K562 (cell line): ENCODE data around the gene TAC3. TPM values are rescaled to one million over a fixed set of nuclear protein-coding genes. Genes with fewer than 3 reads are reported as not detected.

Experiments
- ETV6 ChIP-seq, 3 experiments: fragments of 150-350 bp in 1 of 3; sonication (generic) in 1 of 3; formaldehyde crosslinking in 1 of 3; IDR thresholded peaks; 2 replicates each; pipeline versions ENCODE4 v1.6.1 to v1.8.0; 2014 to 2022; ENCODE audit warnings: borderline replicate concordance in 2 of 3, low read depth in 2 of 3, antibody characterized with exemption in 1 of 3, low read length in 1 of 3, mild to moderate bottlenecking in 1 of 3, missing genetic modification reagents in 1 of 3
- MCM7 ChIP-seq, 2 experiments: fragments of 450-650 bp; IDR thresholded peaks; 2 replicates each; pipeline ENCODE4 v1.6.1; 2016 to 2018
- NCOA2 ChIP-seq, 2 experiments: fragments of 450-650 bp; IDR thresholded peaks; 2 replicates each; pipeline ENCODE4 v1.6.1; 2018; ENCODE audit warnings: mild to moderate bottlenecking in 2 of 2, moderate library complexity in 1 of 2; ENCODE audit not compliant: partially characterized antibody in 2 of 2
- PCBP1 ChIP-seq: fragments of 200-400 bp; formaldehyde crosslinking; IDR thresholded peaks from 2 replicates; pipeline ENCODE4 v1.6.1; 2018; ENCODE audit warnings: mild to moderate bottlenecking, low read depth, low read length; ENCODE audit not compliant: poor library complexity, severe bottlenecking
- RFX7 ChIP-seq: fragments of 250-450 bp; sonication (Bioruptor Pico); IDR thresholded peaks from 2 replicates; pipeline ENCODE4 v1.5.1; 2021; ENCODE audit warnings: mild to moderate bottlenecking
- ZBTB34 ChIP-seq: fragments of 250-450 bp; sonication (Bioruptor Pico); IDR thresholded peaks from 2 replicates; pipeline ENCODE4 v1.8.0; 2021; ENCODE audit warnings: mild to moderate bottlenecking, moderate library complexity
- ZBTB9 ChIP-seq: fragments of 450-650 bp; formaldehyde crosslinking; IDR thresholded peaks from 2 replicates; pipeline ENCODE4 v1.4.0; 2020; ENCODE audit warnings: mild to moderate bottlenecking, moderate library complexity
- ZNF445 ChIP-seq: fragments of 250-450 bp; sonication (Bioruptor Pico); IDR thresholded peaks from 2 replicates; pipeline ENCODE4 v1.4.0; 2020; ENCODE audit warnings: low read depth, mild to moderate bottlenecking, moderate library complexity
- ZNF583 ChIP-seq: fragments of 250-450 bp; sonication (Bioruptor Pico); IDR thresholded peaks from 2 replicates; pipeline ENCODE4 v1.4.0; 2020
- polyA plus RNA-seq, 8 experiments: library from polyadenylated mRNA; depleted of rRNA in 4 of 8; stranded (reverse) in 5 of 8; unstranded in 3 of 8; fragments of >200 nt; fragmentation: Nextera tagmentation in 2 of 8; fragmentation: Illumina TruSeq in 1 of 8; extraction: Ambion mirVana in 2 of 8; extraction: Trizol in 1 of 8; gene quantifications; 2 replicates each; pipeline versions ENCODE4 v1.2.1 to v1.2.3, GENCODE V29; 2011 to 2014; ENCODE audit warnings: inconsistent platforms in 1 of 8, missing spikeins in 1 of 8
- total RNA-seq, 7 experiments: library from RNA; depleted of rRNA in 6 of 7; stranded (reverse); fragments of >200 nt in 6 of 7; fragmentation: Illumina TruSeq in 2 of 7; extraction: Trizol in 2 of 7; gene quantifications; 2 replicates each; pipeline versions ENCODE4 v1.2.1 to v1.2.3, GENCODE V29; 2011 to 2021; ENCODE audit warnings: low replicate concordance in 1 of 7
- TF ChIP-seq, protein P1 (sequence below): sonication (generic); formaldehyde crosslinking; IDR thresholded peaks from 2 replicates; pipeline ENCODE4 v1.8.0; 2023; ENCODE audit warnings: missing genetic modification reagents, mild to moderate bottlenecking, borderline replicate concordance
- TF ChIP-seq, protein P2 (sequence below): fragments of 450-650 bp; IDR thresholded peaks from 2 replicates; pipeline ENCODE4 v1.6.1; 2017; ENCODE audit warnings: antibody characterized with exemption
- TF ChIP-seq, protein P3 (sequence below): fragments of 250-450 bp; sonication (Bioruptor Pico); IDR thresholded peaks from 2 replicates; pipeline ENCODE4 v1.4.0; 2020; ENCODE audit warnings: mild to moderate bottlenecking, moderate library complexity

TAC3 gene
- total and polyA plus RNA-seq, 9 of the 15 experiments (the other 6 are each of a cell fraction or from before 2014, with no cell fraction given) = 0.29 to 2.8 (median 1.4) TPM

DNA sequence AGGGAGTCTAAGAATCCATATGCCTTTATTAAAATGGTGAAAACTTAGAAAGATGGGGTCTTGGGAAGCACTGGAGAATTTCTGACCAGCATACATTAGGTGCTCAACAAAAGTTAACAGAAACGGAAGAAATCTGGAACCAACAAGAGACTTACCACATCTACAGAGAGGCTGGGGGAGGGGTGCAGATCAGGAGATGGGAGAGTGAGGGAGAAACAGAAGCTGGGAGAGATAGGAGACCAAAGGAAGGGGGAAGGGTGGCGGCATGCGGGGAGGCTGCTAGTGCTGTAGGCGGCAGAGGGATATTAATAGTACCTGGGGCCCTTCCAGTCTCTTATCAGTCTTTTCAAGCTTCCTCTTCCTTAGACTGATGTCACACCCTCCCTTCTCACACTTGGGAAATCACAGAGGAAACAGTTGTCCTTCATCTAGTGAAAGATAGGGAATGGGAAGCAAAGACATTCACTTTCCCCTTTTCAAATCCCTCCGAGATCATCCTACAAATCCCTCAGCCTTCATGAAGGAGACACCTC, 28.1 kb downstream of the TAC3 start (continued):
- TF ChIP-seq, protein P1, sequence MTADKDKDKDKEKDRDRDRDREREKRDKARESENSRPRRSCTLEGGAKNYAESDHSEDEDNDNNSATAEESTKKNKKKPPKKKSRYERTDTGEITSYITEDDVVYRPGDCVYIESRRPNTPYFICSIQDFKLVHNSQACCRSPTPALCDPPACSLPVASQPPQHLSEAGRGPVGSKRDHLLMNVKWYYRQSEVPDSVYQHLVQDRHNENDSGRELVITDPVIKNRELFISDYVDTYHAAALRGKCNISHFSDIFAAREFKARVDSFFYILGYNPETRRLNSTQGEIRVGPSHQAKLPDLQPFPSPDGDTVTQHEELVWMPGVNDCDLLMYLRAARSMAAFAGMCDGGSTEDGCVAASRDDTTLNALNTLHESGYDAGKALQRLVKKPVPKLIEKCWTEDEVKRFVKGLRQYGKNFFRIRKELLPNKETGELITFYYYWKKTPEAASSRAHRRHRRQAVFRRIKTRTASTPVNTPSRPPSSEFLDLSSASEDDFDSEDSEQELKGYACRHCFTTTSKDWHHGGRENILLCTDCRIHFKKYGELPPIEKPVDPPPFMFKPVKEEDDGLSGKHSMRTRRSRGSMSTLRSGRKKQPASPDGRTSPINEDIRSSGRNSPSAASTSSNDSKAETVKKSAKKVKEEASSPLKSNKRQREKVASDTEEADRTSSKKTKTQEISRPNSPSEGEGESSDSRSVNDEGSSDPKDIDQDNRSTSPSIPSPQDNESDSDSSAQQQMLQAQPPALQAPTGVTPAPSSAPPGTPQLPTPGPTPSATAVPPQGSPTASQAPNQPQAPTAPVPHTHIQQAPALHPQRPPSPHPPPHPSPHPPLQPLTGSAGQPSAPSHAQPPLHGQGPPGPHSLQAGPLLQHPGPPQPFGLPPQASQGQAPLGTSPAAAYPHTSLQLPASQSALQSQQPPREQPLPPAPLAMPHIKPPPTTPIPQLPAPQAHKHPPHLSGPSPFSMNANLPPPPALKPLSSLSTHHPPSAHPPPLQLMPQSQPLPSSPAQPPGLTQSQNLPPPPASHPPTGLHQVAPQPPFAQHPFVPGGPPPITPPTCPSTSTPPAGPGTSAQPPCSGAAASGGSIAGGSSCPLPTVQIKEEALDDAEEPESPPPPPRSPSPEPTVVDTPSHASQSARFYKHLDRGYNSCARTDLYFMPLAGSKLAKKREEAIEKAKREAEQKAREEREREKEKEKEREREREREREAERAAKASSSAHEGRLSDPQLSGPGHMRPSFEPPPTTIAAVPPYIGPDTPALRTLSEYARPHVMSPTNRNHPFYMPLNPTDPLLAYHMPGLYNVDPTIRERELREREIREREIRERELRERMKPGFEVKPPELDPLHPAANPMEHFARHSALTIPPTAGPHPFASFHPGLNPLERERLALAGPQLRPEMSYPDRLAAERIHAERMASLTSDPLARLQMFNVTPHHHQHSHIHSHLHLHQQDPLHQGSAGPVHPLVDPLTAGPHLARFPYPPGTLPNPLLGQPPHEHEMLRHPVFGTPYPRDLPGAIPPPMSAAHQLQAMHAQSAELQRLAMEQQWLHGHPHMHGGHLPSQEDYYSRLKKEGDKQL (CRISPR knock-in tag) = no peak
- TF ChIP-seq RFX7 (CRISPR knock-in tag) = no peak
- TF ChIP-seq ZNF583 = 0 out of 2 replicates have a peak, but pooled peaks have one; percentile 19
- no peak for TF ChIP-seq ZBTB34
- no peak for TF ChIP-seq PCBP1
- TF ChIP-seq NCOA2 (IDR thresholded peaks at IDR 0.05; ENCODE audit: partially characterized antibody in 2 of 2) = peak; percentile 92 to 94
- peak; percentile 98 to 99 for TF ChIP-seq ETV6 (IDR thresholded peaks at IDR 0.05; ENCODE audit: borderline replicate concordance in 1 of 2, low read depth in 2 of 2, low read length in 1 of 2)
- no peak for TF ChIP-seq ETV6 (CRISPR knock-in tag; IDR thresholded peaks at IDR 0.05; ENCODE audit: borderline replicate concordance)
- TF ChIP-seq, protein P2, sequence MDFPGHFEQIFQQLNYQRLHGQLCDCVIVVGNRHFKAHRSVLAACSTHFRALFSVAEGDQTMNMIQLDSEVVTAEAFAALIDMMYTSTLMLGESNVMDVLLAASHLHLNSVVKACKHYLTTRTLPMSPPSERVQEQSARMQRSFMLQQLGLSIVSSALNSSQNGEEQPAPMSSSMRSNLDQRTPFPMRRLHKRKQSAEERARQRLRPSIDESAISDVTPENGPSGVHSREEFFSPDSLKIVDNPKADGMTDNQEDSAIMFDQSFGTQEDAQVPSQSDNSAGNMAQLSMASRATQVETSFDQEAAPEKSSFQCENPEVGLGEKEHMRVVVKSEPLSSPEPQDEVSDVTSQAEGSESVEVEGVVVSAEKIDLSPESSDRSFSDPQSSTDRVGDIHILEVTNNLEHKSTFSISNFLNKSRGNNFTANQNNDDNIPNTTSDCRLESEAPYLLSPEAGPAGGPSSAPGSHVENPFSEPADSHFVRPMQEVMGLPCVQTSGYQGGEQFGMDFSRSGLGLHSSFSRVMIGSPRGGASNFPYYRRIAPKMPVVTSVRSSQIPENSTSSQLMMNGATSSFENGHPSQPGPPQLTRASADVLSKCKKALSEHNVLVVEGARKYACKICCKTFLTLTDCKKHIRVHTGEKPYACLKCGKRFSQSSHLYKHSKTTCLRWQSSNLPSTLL = no peak
- TF ChIP-seq, protein P3, sequence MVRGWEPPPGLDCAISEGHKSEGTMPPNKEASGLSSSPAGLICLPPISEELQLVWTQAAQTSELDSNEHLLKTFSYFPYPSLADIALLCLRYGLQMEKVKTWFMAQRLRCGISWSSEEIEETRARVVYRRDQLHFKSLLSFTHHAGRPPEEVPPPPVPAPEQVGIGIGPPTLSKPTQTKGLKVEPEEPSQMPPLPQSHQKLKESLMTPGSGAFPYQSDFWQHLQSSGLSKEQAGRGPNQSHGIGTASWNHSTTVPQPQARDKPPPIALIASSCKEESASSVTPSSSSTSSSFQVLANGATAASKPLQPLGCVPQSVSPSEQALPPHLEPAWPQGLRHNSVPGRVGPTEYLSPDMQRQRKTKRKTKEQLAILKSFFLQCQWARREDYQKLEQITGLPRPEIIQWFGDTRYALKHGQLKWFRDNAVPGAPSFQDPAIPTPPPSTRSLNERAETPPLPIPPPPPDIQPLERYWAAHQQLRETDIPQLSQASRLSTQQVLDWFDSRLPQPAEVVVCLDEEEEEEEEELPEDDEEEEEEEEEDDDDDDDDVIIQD (CRISPR knock-in tag) = no peak
- TF ChIP-seq ZNF445 = no peak
- no peak for TF ChIP-seq MCM7 (IDR thresholded peaks at IDR 0.05)
- TF ChIP-seq ZBTB9 (CRISPR knock-in tag) = no peak
